GM19240 (cell line): ENCODE data around the gene INTS11.
"Not testable (repeated sequence)": the region's sequence is repeated elsewhere in the genome, so short reads cannot be mapped to it uniquely, and the experiment has no call there.

Experiments
- DNase-seq: peaks from one replicate; pipeline ENCODE4 v3.0.0; 2011; ENCODE audit warnings: low spot score; ENCODE audit not compliant: insufficient read length

INTS11 gene

GRCh38 chr1:1329304-1330210 is 5.1 kb upstream of the INTS11 start:
- DNase-seq = no peak

DNA sequence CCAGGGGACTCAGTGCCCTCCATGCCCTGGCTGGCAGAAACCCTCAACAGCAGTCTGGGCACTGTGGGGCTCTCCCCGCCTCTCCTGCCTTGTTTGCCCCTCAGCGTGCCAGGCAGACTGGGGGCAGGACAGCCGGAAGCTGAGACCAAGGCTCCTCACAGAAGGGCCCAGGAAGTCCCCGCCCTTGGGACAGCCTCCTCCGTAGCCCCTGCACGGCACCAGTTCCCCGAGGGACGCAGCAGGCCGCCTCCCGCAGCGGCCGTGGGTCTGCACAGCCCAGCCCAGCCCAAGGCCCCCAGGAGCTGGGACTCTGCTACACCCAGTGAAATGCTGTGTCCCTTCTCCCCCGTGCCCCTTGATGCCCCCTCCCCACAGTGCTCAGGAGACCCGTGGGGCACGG is 3.8 kb upstream of the INTS11 start:
- no peak for DNase-seq

- no peak for DNase-seq
Observed at GRCh38 chr1:1327291-1327690, 2.8 kb upstream of the INTS11 start.

DNA sequence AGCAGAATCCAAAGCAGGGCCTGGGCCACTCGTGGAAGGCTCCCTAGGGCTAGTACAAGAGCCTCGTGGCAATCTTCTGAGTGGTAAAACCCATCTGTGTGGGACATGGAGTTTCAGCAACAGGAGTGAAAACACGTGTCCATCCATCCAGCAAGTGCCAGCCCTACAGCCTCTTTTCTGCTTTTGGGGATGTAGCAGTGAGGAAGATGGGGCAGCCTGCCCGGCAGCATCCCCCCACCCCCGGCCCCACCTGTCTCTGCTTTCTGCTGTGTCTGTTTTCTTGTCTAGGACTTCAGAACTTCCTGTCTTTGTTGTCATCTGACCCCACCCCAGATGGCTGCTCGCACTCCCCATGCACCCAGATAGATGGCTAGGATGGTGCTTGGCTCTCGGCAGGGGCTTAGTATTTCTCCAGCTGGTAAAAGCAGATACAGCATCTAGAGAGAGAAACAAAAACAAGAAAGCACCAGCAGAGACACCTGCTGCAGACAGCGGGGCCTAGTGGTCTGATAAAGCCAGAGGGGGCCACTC is 1.7 kb upstream of the INTS11 start:
- DNase-seq = no peak

- no peak for DNase-seq
Observed at GRCh38 chr1:1325288-1326074, 1.0 kb upstream of the INTS11 start.

DNA sequence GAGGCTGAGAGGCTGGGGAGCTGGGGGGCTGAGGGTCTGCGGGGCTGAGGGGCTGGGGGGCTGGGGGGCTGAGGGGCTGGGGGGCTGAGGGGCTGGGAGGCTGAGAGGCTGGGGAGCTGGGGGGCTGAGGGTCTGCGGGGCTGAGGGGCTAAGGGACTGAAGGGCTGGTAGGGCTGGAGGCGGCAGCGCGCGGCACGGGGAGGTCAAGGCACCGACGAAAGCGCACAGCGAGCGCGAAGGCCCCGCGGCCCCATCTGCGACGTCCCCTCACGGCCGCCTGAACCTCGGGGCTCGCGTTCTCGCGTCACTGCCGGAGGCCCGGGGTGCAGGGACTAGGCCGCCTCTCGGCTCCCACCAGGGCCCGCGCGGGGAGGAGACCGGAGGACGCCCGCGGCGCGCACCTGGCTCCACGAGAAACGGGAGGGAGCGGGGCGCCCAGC is 356 bp downstream of the INTS11 start:
- no peak for DNase-seq

GRCh38 chr1:1322952-1323351 is 1.5 kb downstream of the INTS11 start:
- DNase-seq = no peak

DNA sequence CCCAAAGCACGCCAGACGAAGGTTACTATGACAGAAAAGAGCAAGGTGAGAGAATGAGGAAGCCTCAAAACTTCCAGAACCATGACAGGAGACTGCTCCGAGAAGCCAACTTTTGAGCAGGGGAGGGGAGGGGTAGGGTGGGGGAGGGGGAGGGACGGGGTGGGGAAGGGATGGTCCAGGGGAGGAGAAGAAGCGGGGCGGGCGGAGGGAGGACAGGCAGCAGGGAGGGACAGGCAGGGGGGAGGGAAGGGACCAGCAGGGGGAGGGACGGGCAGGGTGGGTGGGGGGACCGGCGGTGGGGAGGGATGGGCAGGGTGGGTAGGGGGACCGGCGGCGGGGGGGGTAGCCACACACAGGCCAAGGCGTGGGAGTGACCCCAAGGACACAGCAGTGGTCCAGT is 2.0 kb downstream of the INTS11 start:
- no peak for DNase-seq

DNA sequence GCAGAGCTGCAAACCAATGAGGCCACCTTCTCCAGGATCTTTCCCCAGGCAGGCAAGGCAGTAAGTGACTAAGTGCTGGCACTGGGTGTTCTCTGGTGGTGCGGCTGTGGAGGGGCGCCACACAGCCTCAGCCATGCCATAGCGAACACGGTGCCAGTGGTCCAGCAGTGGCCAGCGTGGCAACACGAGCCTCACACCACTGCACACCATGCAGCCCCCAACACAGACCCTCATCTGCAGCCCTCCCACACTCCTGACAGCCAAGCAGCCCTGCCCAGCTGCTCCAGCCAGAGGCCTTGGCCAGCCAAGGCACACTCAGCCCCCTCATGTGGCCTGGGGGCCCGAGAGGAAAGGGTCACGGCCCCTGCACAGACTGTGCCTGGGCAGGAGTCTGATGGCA is 3.0 kb downstream of the INTS11 start:
- DNase-seq = no peak

DNA sequence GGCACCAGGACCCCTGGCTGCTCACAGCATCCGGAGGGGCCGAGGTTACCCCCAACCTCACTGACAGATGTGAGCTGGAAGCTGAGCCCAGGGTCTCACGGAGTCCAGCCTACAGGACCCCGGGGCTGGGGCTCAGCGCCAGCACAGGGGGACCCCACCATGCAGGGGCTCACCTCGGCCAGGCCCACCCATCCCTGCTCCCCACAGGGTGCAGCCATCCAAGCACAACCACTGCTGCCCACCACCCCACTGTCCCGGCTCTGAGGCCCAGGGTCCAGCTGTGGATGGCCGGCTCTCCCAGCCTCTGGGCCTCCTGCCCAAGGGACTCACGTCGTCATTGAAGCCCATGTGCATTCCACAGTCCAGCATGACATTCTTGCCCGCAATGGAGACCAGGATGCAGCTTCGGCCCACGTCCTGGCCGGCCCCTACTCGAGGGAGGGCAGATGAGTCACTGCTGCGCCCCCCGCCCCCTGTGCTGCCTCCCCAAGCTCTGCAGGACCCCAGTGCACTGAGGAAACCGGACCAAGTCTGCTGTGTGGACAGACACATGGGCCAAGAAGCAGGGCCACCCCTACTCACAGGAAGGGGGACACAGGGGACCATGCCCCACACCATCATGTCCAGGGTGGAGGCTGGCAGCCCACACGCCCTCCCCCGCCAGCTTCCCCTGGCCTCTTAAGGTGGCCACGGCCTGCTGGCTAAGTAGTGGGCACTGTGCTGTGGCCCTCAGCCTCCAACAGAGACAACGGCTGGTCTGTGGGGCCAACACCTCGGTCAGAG is 3.6 kb downstream of the INTS11 start:
- no peak for DNase-seq

- DNase-seq = no peak
Observed at GRCh38 chr1:1319646-1319941, 4.9 kb downstream of the INTS11 start.

DNA sequence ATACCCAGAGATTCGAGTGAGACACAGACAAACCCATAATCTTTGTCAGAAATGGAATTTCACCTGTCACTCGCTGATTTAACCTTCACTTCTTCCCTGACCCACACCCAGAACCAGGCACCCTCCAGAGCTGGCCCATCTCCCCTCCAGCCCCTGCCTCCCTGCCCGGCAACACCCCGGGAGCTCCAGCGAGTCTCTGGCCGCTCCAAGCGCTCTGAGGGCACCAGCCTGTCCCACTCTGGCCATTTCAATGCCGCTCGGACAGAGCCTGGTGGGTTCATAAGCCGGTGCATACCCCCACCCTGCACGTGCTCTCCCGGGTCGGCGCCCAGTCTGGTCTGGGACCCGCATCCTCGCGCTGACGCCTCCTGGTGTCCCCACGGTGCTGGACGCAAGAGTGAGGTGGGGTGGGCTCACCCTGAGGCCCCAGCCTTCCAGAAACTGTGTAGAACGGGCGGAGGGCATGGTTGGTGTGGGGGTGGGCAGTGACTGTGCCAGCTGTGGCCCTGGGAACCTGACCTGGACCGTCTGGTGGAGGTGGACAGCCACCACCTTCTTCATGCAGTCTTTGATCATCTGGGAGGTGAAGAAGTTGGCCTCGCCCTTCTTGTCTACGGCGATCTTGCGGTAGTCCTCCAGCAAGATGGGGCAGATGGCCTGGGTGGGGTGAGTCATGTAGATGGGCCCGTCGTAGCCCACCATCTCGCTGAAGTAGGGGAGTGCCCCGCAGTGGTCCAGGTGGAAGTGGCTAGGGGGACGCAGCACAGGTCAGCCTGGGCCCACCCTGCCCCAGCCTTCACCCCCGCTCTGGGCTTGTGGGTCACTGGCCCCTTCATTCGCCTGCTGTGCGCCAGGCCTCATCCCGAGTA is 5.4 kb downstream of the INTS11 start:
- no peak for DNase-seq

GRCh38 chr1:1318131-1318652 is 6.3 kb downstream of the INTS11 start:
- no peak for DNase-seq

GRCh38 chr1:1317420-1317819 is 7.0 kb downstream of the INTS11 start:
- DNase-seq = no peak

DNA sequence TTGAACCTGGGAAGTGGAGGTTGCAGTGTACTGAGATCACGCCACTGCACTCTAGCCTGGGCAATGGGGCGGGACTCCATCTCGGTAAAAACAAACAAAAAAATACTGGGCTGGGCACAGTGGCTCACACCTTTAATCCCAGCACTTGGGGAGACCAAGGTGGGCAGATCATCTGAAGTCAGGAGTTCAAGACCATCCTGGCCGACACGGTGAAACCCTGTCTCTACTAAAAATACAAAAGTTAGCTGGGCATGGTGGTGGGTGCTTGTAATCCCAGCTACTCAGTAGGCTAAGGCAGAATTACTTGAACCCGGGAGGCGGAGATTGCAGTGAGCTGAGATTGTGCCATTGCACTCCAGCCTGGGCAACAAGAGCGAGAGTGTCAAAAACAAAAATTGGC is 8.3 kb downstream of the INTS11 start:
- not testable (repeated sequence) for DNase-seq

GRCh38 chr1:1315435-1315954 is 9.0 kb downstream of the INTS11 start:
- no peak for DNase-seq

GRCh38 chr1:1314678-1315335 is 9.7 kb downstream of the INTS11 start:
- DNase-seq = no peak

DNA sequence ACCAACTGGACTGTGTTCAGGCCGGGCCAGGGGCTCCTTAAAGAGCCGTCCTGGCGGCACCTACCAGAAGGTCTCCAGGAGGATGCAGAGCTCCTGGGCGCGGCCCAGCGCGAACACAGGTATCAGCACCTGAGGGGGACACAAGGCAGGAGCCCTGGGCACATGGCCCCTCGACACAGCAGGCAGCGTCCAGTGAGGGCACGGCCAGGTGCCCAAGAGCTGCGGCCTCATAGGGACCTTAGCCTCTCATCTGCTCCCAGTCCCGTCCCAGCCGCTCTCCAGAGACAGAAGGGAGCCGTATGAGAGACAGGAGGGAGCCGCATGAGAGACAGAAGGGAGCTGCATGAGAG is 10.2 kb downstream of the INTS11 start:
- no peak for DNase-seq

DNA sequence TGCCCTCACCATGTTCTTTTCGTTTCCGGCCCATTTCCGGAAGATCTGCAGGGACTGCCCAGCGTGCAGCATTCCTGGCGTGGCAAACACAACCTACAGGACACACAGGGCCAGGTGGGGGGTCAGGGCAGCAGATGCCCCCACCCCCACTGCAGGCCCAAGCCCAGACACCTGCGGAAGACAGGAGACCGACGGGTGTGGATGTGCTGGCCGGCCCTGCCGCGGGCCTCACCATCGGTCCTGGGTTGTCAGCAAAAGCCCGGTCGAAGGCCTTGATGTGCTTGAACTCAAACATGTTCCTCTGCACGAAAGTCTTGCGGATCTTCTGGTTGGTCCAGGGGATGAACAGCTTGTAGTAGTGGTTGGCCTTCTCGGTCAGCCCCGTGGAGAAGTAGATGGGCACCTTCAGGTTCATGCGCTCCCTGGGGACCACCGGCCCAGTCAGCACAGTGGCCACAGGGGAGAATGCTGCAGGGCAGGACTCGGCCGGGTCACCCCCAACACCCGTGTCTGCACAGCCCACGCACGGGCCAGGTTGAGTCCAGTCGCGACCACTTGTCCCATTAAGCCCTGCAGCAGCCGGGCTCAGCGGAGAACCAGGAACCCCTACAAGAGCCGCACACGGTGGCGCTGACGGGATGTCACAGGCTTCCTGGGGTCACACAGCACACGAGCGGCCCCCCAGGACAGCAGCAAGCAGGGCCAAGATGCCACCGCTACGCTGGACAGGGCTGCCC is 10.8 kb downstream of the INTS11 start:
- no peak for DNase-seq
